CD4-positive, alpha-beta T cell treated with Interferon gamma for 1 hour (primary cell): ENCODE data around the gene TRIP13.
A peak's percentile ranks its signal among the peaks of the same experiment; 100 is the strongest.
"Not testable (repeated sequence)": the region's sequence is repeated elsewhere in the genome, so short reads cannot be mapped to it uniquely, and the experiment has no call there.

Experiments
- DNase-seq: peaks from one replicate; pipeline ENCODE4 v3.0.0-alpha.2; 2020

Gene TRIP13

DNA sequence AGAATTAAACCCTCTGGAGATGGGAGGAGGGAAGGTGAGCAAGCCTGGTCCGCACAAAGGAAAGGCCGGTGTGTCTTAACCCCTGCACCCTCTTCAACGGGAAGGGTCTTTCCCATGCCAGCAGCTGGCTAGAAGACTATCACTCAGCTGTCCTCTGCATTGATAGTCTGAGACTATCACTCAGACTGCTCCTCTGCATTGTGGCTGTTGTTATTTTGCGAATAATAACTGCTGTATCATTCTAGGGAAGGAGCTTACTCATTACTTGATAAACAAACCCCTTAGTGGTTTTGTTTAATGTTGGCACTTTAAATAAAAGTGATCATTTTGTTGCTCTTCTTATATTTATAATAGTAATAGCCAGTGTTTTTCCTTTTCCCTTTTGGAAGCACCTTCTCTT is 8.1 kb downstream of the TRIP13 start:
- no peak for DNase-seq

- no peak for DNase-seq
These were observed 9.6 kb downstream of the TRIP13 start for GRCh38 chr5:902129-902916.

DNA sequence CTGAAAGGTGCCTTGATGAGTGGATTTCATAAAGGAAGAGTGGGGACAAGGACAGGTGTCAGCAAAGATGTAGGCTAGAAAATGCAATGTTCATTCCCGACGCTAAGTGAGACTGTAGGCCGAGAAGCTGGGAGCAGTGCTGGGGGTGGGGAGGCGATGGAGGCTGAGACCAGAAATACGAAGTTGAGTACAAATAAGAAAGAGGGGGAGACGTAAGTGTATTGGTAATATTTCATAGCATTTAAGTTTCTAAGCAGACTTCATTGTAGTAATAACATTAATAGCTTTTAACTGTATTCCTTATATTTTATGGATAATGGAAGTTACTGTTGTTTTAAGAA is 11.0 kb downstream of the TRIP13 start:
- no peak for DNase-seq

GRCh38 chr5:905139-905642 is 12.5 kb downstream of the TRIP13 start:
- DNase-seq, result no peak

DNA sequence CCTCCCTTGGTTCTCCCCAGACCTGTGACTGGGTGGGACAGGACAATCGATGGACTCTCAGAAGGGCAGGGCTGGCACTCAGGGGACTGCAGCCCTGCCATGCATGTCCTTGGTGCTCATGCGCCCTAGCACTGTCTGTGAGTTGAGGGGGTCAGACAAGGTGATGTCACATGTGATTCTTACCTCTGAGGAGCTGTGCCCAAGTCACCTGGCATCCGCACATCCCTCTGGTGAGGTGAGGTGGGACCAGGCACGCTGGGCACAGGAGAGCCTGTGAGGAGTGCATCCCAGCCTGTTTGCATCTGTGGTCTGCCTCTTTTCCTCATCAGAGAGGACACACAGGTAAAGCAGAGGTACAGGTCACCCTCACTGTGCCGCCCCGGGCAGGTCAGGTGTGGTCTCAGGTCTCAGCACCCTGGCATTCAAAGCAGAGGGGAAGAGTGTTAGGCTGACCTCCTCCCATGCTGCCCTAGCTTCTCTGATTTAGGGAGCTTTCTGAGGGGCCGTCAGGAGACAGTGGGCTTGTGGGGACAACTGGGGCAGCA is 14.8 kb downstream of the TRIP13 start:
- no peak for DNase-seq

- no peak for DNase-seq
These were observed 15.5 kb downstream of the TRIP13 start for GRCh38 chr5:908172-908571.

GRCh38 chr5:909086-909485 is 16.4 kb downstream of the TRIP13 start:
- DNase-seq, result no peak

- DNase-seq, result no peak
These were observed 17.5 kb downstream of the TRIP13 start for GRCh38 chr5:909994-910768.

DNA sequence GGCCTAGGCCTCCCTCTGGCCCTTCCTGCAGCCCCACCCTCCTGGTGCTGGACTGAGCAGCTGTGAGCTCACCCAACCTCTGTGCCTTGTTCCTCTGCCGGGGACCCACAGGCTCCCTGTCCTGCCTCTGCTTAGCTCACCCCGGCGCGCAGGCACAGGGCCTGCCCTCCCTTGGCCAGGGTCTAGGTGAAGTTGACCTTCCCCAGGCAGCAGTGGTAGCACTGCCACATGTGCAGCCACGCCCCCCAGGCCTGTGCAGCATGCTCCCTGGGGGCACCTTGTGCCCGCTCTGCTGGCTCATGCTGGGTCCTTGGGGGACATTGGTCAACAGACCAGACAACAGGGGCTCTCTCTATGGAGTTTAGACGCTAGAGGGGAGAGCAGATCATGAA is 18.1 kb downstream of the TRIP13 start:
- DNase-seq, result no peak

DNA sequence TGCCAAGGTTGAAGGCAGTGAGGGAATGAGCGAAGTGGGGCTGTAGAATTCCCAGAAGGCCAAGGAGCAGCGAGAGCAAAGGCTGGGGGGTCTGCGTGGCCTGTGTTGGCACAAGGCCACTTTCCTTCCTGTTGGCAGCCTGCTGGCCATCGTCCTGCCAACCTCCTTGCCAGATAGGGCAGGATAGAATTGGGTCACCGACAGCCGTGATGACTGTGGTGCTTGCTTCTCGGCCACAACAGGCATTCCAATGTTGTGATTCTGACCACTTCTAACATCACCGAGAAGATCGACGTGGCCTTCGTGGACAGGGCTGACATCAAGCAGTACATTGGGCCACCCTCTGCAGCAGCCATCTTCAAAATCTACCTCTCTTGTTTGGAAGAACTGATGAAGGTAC is 18.9 kb downstream of the TRIP13 start:
- DNase-seq, result no peak

DNA sequence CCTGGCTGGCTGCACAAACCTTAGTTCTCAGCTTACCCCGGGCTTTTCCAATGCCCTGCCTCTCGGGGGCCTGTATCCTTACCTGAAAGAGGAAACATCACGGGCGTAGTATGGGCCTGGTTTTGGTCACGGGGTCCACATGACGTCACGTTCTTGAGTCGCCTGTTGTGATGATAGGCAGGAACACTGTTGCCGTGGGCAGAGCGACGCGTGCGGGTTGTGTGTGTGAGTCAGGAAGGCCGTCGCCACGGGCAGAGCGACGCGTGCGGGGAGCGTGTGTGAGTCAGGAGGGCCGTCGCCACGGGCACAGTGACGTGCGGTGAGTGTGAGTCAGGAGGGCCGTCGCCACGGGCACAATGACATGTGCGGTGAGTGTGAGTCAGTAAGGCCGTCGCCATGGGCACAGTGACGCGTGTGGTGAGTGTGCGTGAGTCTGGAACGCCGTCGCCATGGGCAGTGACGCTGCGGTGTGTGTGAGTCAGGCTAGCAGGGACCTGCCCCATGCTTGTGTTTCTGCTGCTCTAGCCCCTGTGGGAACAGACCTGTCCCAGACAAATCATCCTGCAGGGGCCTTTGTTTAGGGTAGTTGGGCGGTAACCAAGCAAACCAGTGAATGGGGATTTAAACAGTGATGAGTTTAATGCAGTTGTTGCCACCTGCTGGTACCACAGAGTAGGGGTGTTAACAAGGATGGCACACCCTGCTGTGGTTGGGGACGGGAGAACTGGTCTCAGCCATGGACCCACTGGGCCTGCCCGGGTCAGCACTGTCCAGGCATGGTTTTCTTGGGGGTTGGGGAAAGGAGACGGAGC is 19.8 kb downstream of the TRIP13 start:
- DNase-seq, result peak; percentile 74

DNA sequence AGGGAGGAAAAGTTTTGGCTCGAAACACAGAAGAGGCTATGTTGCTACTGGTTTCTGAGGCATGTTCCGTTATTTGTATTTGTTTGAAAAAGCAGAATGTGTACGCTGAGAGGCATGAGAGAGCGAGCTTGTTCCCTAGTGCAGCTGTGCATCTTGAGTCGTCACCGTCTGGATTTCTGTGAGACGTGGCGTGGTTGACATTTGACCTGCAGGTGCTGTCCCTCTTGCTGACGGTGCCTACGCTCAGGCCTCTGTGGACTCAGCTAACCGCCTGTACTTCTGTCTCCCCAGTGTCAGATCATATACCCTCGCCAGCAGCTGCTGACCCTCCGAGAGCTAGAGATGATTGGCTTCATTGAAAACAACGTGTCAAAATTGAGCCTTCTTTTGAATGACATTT is 21.5 kb downstream of the TRIP13 start:
- no peak for DNase-seq

- no peak for DNase-seq
These were observed 21.9 kb downstream of the TRIP13 start for GRCh38 chr5:914612-915011.

DNA sequence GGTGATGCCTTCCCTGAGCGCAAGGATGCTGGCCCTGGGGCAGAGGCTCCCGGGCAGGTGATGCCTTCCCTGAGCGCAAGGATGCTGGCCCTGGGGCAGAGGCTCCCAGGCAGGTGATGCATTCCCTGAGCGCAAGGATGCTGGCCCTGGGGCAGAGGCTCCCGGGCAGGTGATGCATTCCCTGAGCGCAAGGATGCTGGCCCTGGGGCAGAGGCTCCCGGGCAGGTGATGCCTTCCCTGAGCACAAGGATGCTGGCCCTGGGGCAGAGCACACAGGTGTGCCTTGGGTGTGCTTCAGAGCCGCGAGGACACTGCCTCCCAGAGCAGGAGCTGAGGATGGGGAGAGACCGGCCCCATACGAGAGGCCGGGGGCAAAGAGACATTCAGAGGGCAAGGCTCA is 22.7 kb downstream of the TRIP13 start:
- DNase-seq, result not testable (repeated sequence)

- DNase-seq, result no peak
These were observed 23.3 kb downstream of the TRIP13 start for GRCh38 chr5:915946-916345.

DNA sequence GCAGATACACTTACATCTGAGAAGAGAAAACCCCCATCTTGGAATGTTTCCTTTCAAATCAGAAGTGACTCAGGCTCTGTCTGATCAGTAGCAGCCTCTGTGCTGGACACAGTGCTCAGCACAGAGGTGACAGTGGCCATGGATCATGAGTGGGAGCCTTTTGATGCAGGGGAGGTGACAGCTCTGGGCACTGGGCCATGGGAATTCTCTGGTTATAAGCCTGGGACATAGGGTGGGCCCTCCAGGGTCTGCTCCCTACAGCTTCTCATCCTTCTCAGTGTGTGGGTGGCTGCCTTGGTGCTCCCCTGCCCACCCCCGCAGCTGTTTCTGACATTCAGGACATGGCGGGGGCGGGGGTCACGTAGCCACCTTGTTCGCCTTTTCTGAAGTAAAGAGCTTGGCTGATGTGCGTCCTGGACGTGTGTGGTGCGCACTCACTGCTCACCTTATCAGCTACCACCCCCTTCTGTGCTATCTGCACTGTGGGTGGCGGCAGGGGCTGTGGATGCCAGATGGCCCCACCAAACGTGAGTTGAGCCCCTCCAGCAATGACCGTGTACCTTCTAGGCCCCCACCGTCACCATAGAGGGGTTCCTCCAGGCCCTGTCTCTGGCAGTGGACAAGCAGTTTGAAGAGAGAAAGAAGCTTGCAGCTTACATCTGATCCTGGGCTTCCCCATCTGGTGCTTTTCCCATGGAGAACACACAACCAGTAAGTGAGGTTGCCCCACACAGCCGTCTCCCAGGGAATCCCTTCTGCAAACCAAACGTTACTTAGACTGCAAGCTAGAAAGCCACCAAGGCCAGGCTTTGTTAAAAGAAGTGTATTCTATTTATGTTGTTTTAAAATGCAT is 24.0 kb downstream of the TRIP13 start:
- DNase-seq, result no peak

DNA sequence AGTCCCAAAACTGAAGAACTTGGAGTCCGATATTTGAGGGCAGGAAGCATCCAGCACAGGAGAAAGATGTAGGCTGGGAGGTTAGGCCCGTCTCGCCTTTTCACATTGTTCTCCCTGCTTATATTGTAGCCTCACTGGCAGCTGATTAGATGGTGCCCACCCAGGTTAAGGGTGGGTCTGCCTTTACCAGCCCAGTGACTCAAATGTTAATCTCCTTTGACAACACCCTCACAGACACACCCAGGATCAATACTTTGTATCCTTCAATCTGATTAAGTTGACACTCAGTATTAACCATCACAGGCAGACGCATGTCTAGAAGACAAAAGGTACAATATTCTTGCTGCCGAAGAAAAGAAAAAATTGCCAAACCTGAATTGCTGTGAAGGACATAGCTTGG is 26.0 kb downstream of the TRIP13 start:
- DNase-seq, result not testable (repeated sequence)

- no peak for DNase-seq
These were observed 26.8 kb downstream of the TRIP13 start for GRCh38 chr5:919356-920000.

DNA sequence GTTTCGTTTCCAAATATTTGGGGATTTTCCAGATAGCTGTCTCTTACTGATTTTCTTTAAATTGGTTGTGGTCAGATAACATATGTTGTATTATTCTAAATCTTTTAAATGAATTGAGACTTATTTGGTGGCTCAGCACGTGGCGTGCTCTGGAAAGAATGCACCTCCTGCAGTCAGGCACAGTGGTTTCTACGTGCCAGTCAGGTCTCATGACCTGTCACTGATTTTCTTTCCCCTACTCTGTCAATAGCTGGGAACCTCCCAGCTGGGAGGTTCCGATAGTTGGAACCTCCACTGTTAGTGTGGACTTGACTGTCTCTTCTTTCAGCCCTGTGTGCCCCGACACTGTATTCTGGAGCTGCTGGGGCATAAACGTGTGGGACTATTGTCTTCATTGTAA is 27.6 kb downstream of the TRIP13 start:
- no peak for DNase-seq

GRCh38 chr5:921456-922435 is 29.1 kb downstream of the TRIP13 start:
- no peak for DNase-seq
